Esophagus squamous epithelium (tissue), 5 donors: ENCODE data around the gene SRC. TPM values are rescaled to one million over a fixed set of nuclear protein-coding genes. Genes with fewer than 3 reads are reported as not detected.

Experiments
- DNase-seq: peaks from one replicate; lab custom pipeline; 2025; lab: John Stamatoyannopoulos, UW
- H3K27ac ChIP-seq, 4 donors: fragments of 200-600 bp; sonication (generic); one replicate each; pipeline ENCODE4 v1.5.1; 2016 to 2019; ENCODE audit warnings: mild to moderate bottlenecking in 1 of 4
- H3K27me3 ChIP-seq, 4 donors: fragments of 200-600 bp; sonication (generic); 1 replicate in 3 of 4; 2 replicates in 1 of 4; pipeline versions ENCODE4 v1.5.1 to v1.6.0; 2017 to 2021; ENCODE audit warnings: antibody characterized with exemption in 1 of 4
- H3K36me3 ChIP-seq, 3 donors: fragments of 200-600 bp; sonication (generic); one replicate each; pipeline ENCODE4 v1.5.1; 2016 to 2019
- H3K4me1 ChIP-seq, 3 donors: fragments of 200-600 bp; sonication (generic); one replicate each; pipeline ENCODE4 v1.5.1; 2017 to 2019
- H3K4me3 ChIP-seq, 4 donors: fragments of 200-600 bp; sonication (generic); 1 replicate in 3 of 4; 2 replicates in 1 of 4; pipeline ENCODE4 v1.5.1; 2016 to 2019; ENCODE audit warnings: mild to moderate bottlenecking in 2 of 4, moderate library complexity in 1 of 4
- H3K9me3 ChIP-seq, 3 donors: fragments of 200-600 bp; sonication (generic); one replicate each; pipeline ENCODE4 v1.5.1; 2016 to 2019
- CTCF ChIP-seq, 6 experiments: fragments of 450-650 bp in 4 of 6; fragments of 200-600 bp in 2 of 6; sonication (generic) in 2 of 6; IDR thresholded peaks; one replicate each; pipeline ENCODE4 v1.5.1; 2016 to 2019; ENCODE audit warnings: antibody characterized with exemption in 6 of 6, mild to moderate bottlenecking in 4 of 6, moderate library complexity in 4 of 6
- POLR2A ChIP-seq, 4 donors: fragments of 450-650 bp; IDR thresholded peaks; one replicate each; pipeline ENCODE4 v1.6.1; 2017; ENCODE audit warnings: antibody characterized with exemption in 4 of 4, mild to moderate bottlenecking in 4 of 4, moderate library complexity in 3 of 4
- WGBS, 2 donors: methylation state at CpG; one replicate each; pipeline ENCODE4 v1.1.5; 2018; 5-methylcytosine and 5-hydroxymethylcytosine counted together
- intact Hi-C: fragments of 100-400 bp; cut with DNase I; formaldehyde crosslinking; loops from one replicate; pipeline ENCODE4 v1.15.0; 2022
- total RNA-seq, 4 donors: library from RNA; depleted of rRNA; stranded (reverse); fragments of >200 nt; gene quantifications; one replicate each; pipeline ENCODE4 v1.1.0, GENCODE V29; 2016
- donor health status: DM: yes; HTN: yes; CAD: no.

SRC gene
- total RNA-seq, 4 donors from 2014 or later = 32.4 to 46.5 (median 39.0) TPM

- H3K27ac ChIP-seq = no peak overlapping the region
- DNase-seq = no peak
- H3K27me3 ChIP-seq = peaks cover 0 to 11% (median 0%) of the 10 kb centered on the region in 4 donors
- 92% methylated on average over 2 of the region's 2 CpGs for WGBS, 2 donors
- H3K36me3 ChIP-seq = no peaks in the 10 kb centered on the region
- no peaks in the 10 kb centered on the region for H3K4me1 ChIP-seq
- TF ChIP-seq CTCF (IDR thresholded peaks at IDR 0.05) = no peak
- TF ChIP-seq POLR2A (IDR thresholded peaks at IDR 0.05) = no peak
- intact Hi-C loops = no loop called here
- no peak overlapping the region for H3K4me3 ChIP-seq
- peaks cover 0 to 21% (median 0%) of the 10 kb centered on the region in 3 donors for H3K9me3 ChIP-seq
Measured at GRCh38 chr20:37451616-37452015, 105.7 kb downstream of the SRC start.

- Histone ChIP-seq H3K4me1 (no peaks in the 10 kb centered on the region), H3K27ac (no peak overlapping the region), H3K4me3 (no peak overlapping the region), H3K9me3 (peaks cover 0 to 21% (median 0%) of the 10 kb centered on the region in 3 donors), H3K36me3 (no peaks in the 10 kb centered on the region), H3K27me3 (peaks cover 0 to 11% (median 0%) of the 10 kb centered on the region in 4 donors)
- 27 to 56% methylated on average over 3 of the region's 3 CpGs for WGBS, 2 donors
- intact Hi-C loops = no loop called here
- TF ChIP-seq POLR2A (IDR thresholded peaks at IDR 0.05) (no peak), CTCF (IDR thresholded peaks at IDR 0.05) (no peak)
- no peak for DNase-seq
Measured at GRCh38 chr20:37452236-37452635, 106.3 kb downstream of the SRC start.

DNA sequence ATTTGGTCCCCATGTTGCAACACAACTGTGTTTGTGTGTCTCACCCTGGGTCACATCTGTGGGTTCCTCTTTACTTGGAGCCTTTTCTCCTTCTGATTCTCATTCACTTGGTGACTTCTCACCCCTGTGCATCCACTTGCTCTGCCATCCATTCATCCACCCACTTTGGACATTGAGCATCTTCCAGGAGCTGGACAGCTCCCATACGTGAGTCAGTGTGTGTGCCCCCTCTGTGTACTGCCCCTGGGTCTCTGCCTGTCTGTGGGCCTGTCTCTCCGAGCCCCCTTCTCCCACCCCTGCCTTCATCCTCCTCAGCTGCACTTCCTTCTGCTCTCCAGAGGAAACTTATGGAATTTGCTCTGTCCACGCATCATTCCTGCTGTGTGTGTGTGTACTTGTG, 107.3 kb downstream of the SRC start:
- Histone ChIP-seq H3K27me3 (peaks cover 0 to 11% (median 0%) of the 10 kb centered on the region in 4 donors), H3K4me3 (no peak overlapping the region), H3K27ac (no peak overlapping the region), H3K9me3 (peaks cover 0 to 27% (median 1%) of the 10 kb centered on the region in 3 donors), H3K4me1 (no peaks in the 10 kb centered on the region), H3K36me3 (no peaks in the 10 kb centered on the region)
- no peak for DNase-seq
- TF ChIP-seq CTCF (IDR thresholded peaks at IDR 0.05) (no peak), POLR2A (IDR thresholded peaks at IDR 0.05) (no peak)
- WGBS, 2 donors = 44 to 55% methylated on average over 3 of the region's 3 CpGs
- intact Hi-C loops = no loop called here

DNA sequence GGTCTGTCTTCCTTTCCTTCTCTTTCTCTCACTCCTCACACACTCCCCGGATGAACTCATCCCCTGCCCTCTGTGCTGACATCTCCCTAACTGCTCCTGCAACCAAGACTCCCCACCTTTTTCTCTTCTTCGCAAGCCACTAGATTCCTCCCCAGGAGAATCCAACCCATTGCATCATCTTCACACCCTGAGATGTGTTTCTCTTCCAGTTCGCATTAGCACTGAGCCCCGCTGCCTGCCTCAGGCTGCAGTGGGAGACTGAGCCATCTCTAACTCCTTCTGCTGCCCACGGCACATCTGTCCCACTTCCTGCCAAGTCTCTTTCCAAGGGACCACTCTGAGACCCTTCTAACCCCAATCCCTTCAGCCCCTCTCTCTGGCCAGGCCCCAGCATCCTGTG, 107.9 kb downstream of the SRC start:
- 82 to 83% methylated on average over 5 of the region's 5 CpGs for WGBS, 2 donors
- no peaks in the 10 kb centered on the region for H3K4me1 ChIP-seq
- peaks cover 0 to 11% (median 0%) of the 10 kb centered on the region in 4 donors for H3K27me3 ChIP-seq
- no peaks in the 10 kb centered on the region for H3K36me3 ChIP-seq
- intact Hi-C loops = no loop called here
- no peak overlapping the region for H3K4me3 ChIP-seq
- DNase-seq = no peak
- TF ChIP-seq POLR2A (IDR thresholded peaks at IDR 0.05) = no peak
- no peak for TF ChIP-seq CTCF (IDR thresholded peaks at IDR 0.05)
- no peak overlapping the region for H3K27ac ChIP-seq
- H3K9me3 ChIP-seq = peaks cover 0 to 33% (median 6%) of the 10 kb centered on the region in 3 donors

DNA sequence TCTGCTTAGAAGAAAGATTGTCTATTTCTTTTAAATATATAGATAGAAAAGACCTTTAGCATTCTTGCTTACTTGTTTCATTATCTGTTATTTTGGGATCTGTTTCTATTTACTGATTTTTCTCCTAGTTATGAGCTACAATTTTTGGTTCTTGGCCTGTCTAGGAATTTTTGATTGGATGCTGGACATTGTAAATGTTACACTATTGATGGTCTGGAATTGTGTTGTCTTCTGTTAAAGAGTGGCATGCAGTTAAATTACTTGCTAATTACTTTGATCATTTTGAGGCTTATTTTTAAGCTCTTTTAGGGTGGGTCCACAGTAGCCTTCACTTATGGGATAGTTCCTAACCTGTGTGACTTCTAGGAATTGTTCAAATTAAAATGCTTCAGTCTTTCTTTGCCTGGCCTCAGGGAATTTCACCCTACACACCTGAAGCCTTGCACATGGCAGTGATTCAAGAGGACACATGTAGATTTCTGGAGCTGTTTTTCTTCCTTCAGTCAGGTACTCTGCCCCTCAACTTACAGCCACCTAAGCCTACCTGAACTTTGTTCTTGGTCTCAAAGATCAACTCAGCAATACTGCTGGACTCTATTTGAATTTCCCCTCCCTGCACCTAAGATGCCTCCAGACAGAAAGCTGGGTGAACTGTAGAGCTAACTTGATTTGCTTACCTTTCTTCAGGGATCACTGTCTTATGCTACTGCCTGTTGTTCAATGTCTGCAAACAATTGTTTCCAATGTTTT, 108.9 kb downstream of the SRC start:
- Histone ChIP-seq H3K36me3 (no peaks in the 10 kb centered on the region), H3K4me3 (no peak overlapping the region)
- no peak for DNase-seq

More for the DNA sequence above, 108.9 kb downstream of the SRC start:
- TF ChIP-seq POLR2A (IDR thresholded peaks at IDR 0.05) (no peak), CTCF (IDR thresholded peaks at IDR 0.05) (no peak)
- Histone ChIP-seq H3K27me3 (peaks cover 0 to 11% (median 0%) of the 10 kb centered on the region in 4 donors), H3K4me1 (no peaks in the 10 kb centered on the region), H3K9me3 (peaks cover 0 to 40% (median 7%) of the 10 kb centered on the region in 3 donors), H3K27ac (no peak overlapping the region)
- intact Hi-C loops = no loop called here
